ENCODE results near the gene LRRC7.
"Not testable (repeated sequence)": the region's sequence is repeated elsewhere in the genome, so short reads cannot be mapped to it uniquely, and the experiment has no call there.

Gene LRRC7

DNA sequence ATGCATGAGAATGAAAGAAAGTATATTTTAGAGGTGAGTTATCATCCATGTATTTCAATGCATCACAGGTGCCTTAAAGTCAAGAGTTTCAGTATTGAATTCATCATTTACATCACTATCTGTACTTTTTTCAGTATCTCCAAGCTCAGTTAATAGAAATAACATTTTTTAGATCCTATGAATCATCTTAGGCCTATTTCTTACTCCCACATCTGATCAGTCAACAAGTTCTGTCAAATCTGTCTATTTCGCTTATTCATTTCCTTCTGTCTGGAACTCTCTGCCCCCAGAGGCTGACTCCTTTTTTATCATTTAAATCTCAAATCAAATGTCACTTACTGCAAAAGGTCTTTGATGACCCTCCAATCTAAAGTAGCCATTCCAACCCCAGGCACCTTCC, 295.2 kb downstream of the LRRC7 start:
- in situ Hi-C loops (cut with HindIII; ENCODE audit: low sequenced_read_pairs): no loop called here

GRCh38 chr1:69863704-69864103, 296.0 kb downstream of the LRRC7 start:
- in situ Hi-C loops (cut with HindIII; ENCODE audit: low sequenced_read_pairs): no loop called here
- TF ChIP-seq CTCF (IDR thresholded peaks at IDR 0.05; ENCODE audit: low read depth, low read length, missing control alignments): no peak
- DNase-seq (ENCODE audit: low read depth): no peak
- no peak overlapping the region for H3K4me3 ChIP-seq (ENCODE audit: low read depth, low read length)

More for the DNA sequence above, 295.2 kb downstream of the LRRC7 start:
- H3K4me3 ChIP-seq (ENCODE audit: low read depth, low read length): no peak overlapping the region
- no peak for DNase-seq (ENCODE audit: low read depth)
- no peak for TF ChIP-seq CTCF (IDR thresholded peaks at IDR 0.05; ENCODE audit: low read depth, low read length, missing control alignments)

DNA sequence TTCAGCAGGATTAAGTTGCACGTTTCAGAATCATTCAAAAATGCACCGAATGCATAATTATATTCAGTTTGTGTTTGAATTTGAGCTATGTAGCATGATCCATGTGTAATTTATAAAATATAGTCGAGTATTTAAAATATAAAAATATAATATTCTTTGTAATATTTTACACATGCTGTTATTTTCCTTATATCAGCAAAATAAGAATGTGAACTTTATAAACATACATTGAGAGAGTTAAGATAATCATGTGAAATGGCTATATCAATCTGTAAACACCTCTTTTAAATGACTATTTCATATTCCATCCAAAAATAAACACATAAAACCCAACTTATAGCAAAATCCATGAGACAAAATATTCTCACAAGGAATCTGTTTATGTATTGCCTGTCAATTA, 303.7 kb downstream of the LRRC7 start:
- no peak overlapping the region for H3K4me3 ChIP-seq (ENCODE audit: low read depth, low read length)
- DNase-seq (ENCODE audit: low read depth): no peak
- in situ Hi-C loops (cut with HindIII; ENCODE audit: low sequenced_read_pairs): no loop called here
- TF ChIP-seq CTCF (IDR thresholded peaks at IDR 0.05; ENCODE audit: low read depth, low read length, missing control alignments): no peak

- no peak for DNase-seq (ENCODE audit: low read depth)
- in situ Hi-C loops (cut with HindIII; ENCODE audit: low sequenced_read_pairs): no loop called here
- no peak overlapping the region for H3K4me3 ChIP-seq (ENCODE audit: low read depth, low read length)
- TF ChIP-seq CTCF (IDR thresholded peaks at IDR 0.05; ENCODE audit: low read depth, low read length, missing control alignments): no peak
These were observed 310.6 kb downstream of the LRRC7 start for GRCh38 chr1:69878338-69878737.

- DNase-seq (ENCODE audit: low read depth); in situ Hi-C loops (cut with HindIII; ENCODE audit: low sequenced_read_pairs): not testable (repeated sequence)
These were observed 320.3 kb downstream of the LRRC7 start for GRCh38 chr1:69888016-69888415.

DNA sequence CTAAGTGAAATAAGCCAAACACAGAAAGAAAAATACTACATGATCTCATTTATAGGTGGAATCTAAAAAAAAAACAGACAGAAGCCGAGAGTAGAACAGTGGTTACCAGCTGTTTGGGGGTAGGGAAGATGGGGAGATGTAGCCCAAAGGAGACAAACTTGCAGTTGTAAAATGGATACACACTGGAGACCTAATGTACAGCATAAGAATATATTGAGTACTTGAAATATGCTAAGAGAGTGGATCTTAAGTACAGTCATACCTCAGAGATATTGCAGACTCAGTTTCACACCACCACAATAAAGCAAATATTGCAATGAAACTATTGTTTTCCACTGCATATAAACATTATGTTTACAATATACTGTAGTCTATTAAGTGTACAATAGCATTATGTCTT, 320.9 kb downstream of the LRRC7 start:
- no peak overlapping the region for H3K4me3 ChIP-seq (ENCODE audit: low read depth, low read length)
- DNase-seq (ENCODE audit: low read depth): no peak
- no peak for TF ChIP-seq CTCF (IDR thresholded peaks at IDR 0.05; ENCODE audit: low read depth, low read length, missing control alignments)
- in situ Hi-C loops (cut with HindIII; ENCODE audit: low sequenced_read_pairs): no loop called here

More at GRCh38 chr1:69888016-69888415, 320.3 kb downstream of the LRRC7 start:
- H3K4me3 ChIP-seq (ENCODE audit: low read depth, low read length): not testable (repeated sequence)

- H3K4me3 ChIP-seq (ENCODE audit: low read depth, low read length): no peak overlapping the region
- no peak for TF ChIP-seq CTCF (IDR thresholded peaks at IDR 0.05; ENCODE audit: low read depth, low read length, missing control alignments)
- in situ Hi-C loops (cut with HindIII; ENCODE audit: low sequenced_read_pairs): no loop called here
- DNase-seq (ENCODE audit: low read depth): no peak
These were observed 330.8 kb downstream of the LRRC7 start for GRCh38 chr1:69898403-69898947.

Measured in astrocyte of the cerebellum (primary cell).